IPS-20b (cell line): ENCODE results near the gene GLIS1.

Experiments
- H3K27ac ChIP-seq: one replicate; pipeline ENCODE4 v1.5.1; 2013; ENCODE audit warnings: low read length
- H3K27me3 ChIP-seq: 2 replicates; pipeline ENCODE4 v1.6.1; 2013; ENCODE audit warnings: mild to moderate bottlenecking, low read length, inconsistent platforms; ENCODE audit not compliant: insufficient read depth
- H3K36me3 ChIP-seq: 2 replicates; pipeline ENCODE4 v1.6.1; 2013; ENCODE audit warnings: low read depth, mild to moderate bottlenecking, inconsistent platforms, low read length, moderate library complexity; ENCODE audit not compliant: insufficient read depth
- H3K4me1 ChIP-seq: 2 replicates; pipeline ENCODE4 v1.6.1; 2013; ENCODE audit warnings: mild to moderate bottlenecking, control low read depth, inconsistent platforms, low read length, moderate library complexity; ENCODE audit not compliant: insufficient read depth
- H3K4me3 ChIP-seq: 2 replicates; pipeline ENCODE4 v1.5.1; 2013; ENCODE audit warnings: mild to moderate bottlenecking, low read length, inconsistent platforms
- H3K9ac ChIP-seq: 2 replicates; pipeline ENCODE4 v1.6.1; 2013; ENCODE audit warnings: low read depth, mild to moderate bottlenecking, inconsistent platforms, low read length, moderate library complexity
- H3K9me3 ChIP-seq: 2 replicates; pipeline ENCODE4 v1.6.1; 2013; ENCODE audit warnings: mild to moderate bottlenecking, low read depth, low read length, inconsistent platforms; ENCODE audit not compliant: insufficient read depth

The GLIS1 gene

DNA sequence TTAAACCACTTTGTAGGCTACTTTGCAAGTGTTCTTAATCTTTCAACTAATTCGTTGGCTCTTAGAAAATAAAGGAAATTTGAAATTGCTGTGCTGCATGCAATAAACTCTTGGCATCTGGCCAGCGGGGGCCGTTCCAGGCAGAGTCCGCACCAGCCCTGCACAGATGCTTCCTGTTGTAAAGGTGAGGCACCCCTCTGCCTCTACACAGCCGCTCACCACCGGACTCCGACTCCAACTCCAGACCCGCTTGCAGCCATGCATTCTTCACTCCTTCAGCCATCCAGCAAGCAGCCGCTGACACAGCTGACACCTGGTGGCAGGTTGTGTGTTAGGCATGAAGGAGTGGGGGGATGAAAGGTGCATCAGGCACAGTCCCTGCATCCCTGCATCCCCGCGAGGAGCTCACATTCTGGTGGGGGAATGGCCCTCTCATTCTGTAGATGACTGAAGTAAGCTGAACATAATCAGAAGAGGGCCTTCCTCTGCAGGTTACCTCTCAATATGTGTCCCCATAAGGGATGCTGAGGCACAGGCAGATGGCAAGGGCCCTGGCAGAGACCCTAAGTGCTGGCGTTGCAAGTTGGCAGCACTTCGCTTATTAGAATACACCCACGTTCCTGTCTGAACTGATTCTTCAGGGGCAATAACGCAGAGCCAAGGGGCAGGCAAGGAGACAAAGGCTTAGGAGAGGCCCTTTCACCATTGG is 56.8 kb downstream of the GLIS1 start:
- no peak overlapping the region for H3K9ac ChIP-seq
- no peak overlapping the region for H3K4me3 ChIP-seq
- no peaks in the 10 kb centered on the region for H3K9me3 ChIP-seq
- H3K27ac ChIP-seq, result no peak overlapping the region
- peaks cover 42% of the 10 kb centered on the region for H3K27me3 ChIP-seq
- peaks cover 18% of the 10 kb centered on the region for H3K4me1 ChIP-seq
- no peaks in the 10 kb centered on the region for H3K36me3 ChIP-seq

DNA sequence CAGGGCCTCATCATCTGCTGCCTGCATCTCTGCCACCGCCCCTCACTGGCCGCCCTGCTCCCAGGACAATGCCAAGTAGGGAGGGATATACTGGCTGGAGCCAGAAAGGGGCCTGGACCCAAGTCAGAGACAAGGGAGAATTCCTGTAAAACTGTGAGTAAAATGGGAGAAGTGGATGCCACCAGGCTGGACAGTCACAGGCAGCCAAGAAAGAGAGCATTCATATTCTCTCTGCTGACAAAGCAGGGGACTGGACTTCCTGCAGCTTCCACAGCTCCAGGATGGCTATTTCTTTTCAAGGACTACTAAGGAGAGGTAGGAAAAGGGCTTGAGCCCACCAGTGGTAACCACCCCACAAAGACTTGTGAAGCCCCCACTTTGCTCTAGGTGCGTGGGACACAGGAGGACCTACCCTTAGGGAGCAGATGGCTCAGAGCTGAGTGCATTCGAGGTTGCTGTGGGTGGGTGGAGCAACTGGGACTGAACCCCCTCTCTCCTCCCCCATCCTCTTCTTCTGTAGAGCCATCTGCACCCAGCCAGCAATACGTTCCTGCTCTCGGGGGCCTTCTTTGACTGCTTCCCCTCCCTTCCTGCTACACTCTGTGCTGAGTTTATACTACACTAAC is 57.5 kb downstream of the GLIS1 start:
- no peak overlapping the region for H3K27ac ChIP-seq
- H3K4me3 ChIP-seq, result no peak overlapping the region
- H3K9me3 ChIP-seq, result no peaks in the 10 kb centered on the region
- H3K36me3 ChIP-seq, result no peaks in the 10 kb centered on the region
- H3K9ac ChIP-seq, result no peak overlapping the region
- peaks cover 17% of the 10 kb centered on the region for H3K4me1 ChIP-seq
- peaks cover 36% of the 10 kb centered on the region for H3K27me3 ChIP-seq

DNA sequence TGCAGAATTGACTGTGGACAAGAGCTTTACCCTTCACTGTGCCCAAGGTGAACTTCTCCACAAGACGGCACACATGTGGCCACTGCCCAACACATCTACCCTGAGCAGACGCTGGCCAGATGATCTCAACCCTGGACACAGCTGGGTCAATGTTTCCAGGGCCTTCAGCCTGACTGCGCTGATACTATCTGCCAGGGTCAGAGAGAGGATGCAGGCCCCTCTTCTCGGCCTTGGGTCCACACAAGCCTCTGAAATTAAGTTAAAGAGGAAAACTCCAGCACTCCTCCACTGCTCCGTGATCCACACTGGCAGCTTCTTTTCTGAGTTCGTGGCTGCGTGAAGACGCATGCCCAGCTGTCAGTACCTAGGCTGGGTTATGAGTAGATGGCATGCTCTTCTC is 58.1 kb downstream of the GLIS1 start:
- H3K27ac ChIP-seq, result no peak overlapping the region

DNA sequence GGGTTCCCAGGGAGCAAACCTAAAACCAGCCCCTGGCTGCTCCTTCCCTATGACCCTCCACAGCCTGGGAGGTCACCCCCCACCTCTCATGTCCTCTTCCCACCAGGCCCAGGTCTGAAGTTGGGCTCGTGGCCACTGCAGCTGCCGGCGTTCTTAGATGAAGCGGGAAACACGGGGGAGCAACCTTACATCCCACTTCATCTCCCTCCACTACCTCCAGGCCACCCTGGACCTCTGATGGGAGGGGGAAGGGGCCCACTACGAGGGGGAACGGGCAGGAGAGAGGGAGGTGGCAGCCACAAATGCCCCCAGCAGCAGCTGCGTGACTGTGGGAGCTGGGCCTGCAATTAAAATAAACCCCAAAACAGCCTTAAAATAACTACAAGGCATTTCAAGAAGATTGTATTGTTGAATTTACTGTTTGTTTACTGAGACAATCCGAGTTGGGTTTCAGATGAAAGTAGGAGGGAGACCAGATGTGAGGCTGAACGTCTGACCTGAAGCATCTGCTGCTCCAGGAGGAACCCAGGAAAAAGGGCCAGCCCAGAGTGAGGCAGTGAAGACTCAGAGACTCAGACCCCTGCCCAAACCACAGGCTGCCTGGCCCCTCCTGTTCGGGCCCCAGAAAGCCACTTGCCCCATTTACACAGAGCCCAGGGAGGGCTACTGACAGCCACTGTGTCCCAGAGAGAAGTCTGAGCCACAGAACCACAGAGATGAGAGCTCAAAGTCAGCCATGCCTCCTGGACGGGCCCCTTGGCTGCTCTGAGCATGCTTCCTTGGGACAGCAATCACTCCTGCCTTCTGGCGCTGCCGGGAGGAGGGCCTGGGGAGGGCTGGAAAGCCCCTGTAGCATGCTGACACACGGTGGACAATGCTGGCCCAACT is 59.8 kb downstream of the GLIS1 start:
- Histone ChIP-seq H3K36me3 (no peaks in the 10 kb centered on the region), H3K4me1 (peaks cover 6% of the 10 kb centered on the region), H3K27me3 (peaks cover 13% of the 10 kb centered on the region), H3K9me3 (no peaks in the 10 kb centered on the region), H3K4me3 (no peak overlapping the region), H3K27ac (no peak overlapping the region), H3K9ac (no peak overlapping the region)

More for the DNA sequence above, 58.1 kb downstream of the GLIS1 start:
- no peak overlapping the region for H3K4me3 ChIP-seq
- no peak overlapping the region for H3K9ac ChIP-seq
- H3K36me3 ChIP-seq, result no peaks in the 10 kb centered on the region
- peaks cover 30% of the 10 kb centered on the region for H3K27me3 ChIP-seq
- no peaks in the 10 kb centered on the region for H3K9me3 ChIP-seq
- H3K4me1 ChIP-seq, result peaks cover 11% of the 10 kb centered on the region

DNA sequence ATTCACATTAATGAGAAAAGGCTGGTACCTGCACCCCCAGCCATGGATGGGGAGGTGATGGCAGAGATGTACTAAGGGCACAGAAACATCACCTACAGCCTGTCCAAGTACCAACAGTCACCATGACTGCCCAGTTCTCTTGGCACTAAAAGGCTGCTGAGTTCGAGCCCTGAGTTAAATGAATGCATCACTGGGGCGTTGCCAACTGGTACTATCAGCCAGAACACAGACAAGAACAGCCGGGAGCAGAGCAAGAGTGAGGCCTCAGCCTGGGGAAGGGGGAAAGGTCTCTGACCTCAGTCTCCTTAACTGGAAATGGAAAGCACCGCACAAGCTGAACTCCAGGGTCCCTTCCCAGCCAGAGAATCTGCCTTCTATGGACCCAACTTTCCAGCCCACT is 60.5 kb downstream of the GLIS1 start:
- H3K4me3 ChIP-seq, result no peak overlapping the region
- peaks cover 13% of the 10 kb centered on the region for H3K27me3 ChIP-seq
- no peak overlapping the region for H3K27ac ChIP-seq
- H3K9me3 ChIP-seq, result no peaks in the 10 kb centered on the region
- H3K4me1 ChIP-seq, result peaks cover 8% of the 10 kb centered on the region
- no peak overlapping the region for H3K9ac ChIP-seq
- H3K36me3 ChIP-seq, result no peaks in the 10 kb centered on the region

DNA sequence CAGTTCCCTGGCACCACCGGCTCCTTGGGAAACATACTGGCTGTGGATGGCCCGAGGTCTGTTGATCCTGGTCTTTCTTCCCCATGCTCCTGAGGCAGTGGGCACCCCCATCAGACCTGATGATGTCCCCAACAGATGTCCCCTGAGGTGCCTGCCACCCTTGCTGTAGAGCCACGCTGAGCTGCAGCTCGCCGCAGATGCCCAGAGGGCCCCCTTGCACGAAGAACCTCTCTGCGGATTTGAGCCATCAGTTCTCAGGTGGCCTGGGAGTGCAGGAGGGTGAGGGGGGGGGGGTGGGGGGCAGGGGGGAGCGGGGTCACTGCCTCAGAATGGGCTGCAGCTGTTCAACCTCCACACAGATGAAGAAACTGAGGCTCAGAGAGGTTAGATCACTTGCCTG is 60.9 kb downstream of the GLIS1 start:
- Histone ChIP-seq H3K9me3 (no peaks in the 10 kb centered on the region), H3K4me3 (no peak overlapping the region), H3K4me1 (peaks cover 9% of the 10 kb centered on the region), H3K36me3 (no peaks in the 10 kb centered on the region), H3K9ac (no peak overlapping the region), H3K27me3 (peaks cover 13% of the 10 kb centered on the region), H3K27ac (no peak overlapping the region)

DNA sequence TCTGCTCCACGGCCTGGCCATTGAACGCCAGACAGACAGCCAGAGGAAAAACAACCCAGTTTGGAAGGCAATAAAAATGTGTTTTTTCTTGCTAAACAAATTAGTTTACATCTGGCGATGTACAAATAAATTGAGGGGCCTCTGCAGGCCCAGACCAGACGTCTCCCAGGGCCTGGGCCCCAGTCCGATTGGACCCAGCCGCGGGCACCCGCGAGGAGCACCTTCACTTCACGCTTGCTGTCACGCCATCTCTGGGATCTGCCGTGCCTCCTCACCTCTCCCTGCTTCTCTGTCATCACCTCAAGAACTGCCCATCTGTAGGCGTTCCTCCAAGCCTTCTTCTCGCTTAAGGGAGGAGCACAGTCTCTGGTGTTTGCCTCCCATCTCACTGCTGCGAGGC is 61.5 kb downstream of the GLIS1 start:
- Histone ChIP-seq H3K4me1 (peaks cover 9% of the 10 kb centered on the region), H3K27ac (no peak overlapping the region), H3K9ac (no peak overlapping the region), H3K36me3 (no peaks in the 10 kb centered on the region), H3K9me3 (no peaks in the 10 kb centered on the region), H3K4me3 (no peak overlapping the region), H3K27me3 (peaks cover 13% of the 10 kb centered on the region)

DNA sequence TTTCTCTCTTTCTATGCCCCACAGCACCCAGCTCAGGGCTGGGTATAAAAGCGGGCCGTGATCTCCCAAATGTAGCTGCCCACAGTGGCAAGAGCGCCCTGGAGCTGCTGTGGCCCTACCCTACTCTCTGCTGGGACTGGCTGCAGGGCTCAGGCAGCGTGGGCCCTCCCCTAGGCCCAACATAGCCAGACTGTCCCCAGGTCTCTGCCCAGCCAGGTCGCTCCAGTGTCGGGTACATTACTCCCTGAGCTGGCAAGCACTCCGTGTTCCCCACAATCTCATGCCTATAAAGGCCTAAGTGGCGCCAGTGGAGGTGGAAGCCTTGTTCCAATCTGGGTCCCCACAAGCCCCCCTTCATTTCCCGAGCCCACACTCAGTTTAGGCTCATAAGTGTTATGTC is 66.2 kb downstream of the GLIS1 start:
- H3K4me1 ChIP-seq, result 0 out of 2 replicates have a peak, but pooled peaks cover 3% of the 10 kb centered on the region
- no peaks in the 10 kb centered on the region for H3K27me3 ChIP-seq
- no peaks in the 10 kb centered on the region for H3K36me3 ChIP-seq
- no peak overlapping the region for H3K27ac ChIP-seq
- H3K9ac ChIP-seq, result no peak overlapping the region
- no peak overlapping the region for H3K4me3 ChIP-seq
- H3K9me3 ChIP-seq, result no peaks in the 10 kb centered on the region

DNA sequence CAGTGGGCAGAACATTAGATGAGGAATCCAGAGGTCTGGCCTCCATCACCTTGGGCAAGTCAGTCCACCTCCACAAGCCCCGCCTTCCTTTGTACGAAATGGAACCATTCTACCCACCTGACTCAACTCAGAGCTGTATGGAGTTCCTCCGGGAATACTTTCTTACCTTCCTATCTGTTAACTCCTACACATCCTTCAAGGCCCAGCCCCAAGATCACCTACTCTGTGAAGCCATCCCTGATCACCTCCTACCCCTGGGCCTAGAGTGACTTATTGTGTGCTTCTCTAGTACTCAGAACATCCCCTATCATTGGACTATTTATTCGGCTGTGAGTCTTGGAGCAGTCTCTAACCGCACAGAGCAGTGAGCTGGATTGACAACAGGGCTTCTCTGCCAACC is 66.7 kb downstream of the GLIS1 start:
- Histone ChIP-seq H3K9me3 (no peaks in the 10 kb centered on the region), H3K9ac (no peak overlapping the region), H3K27ac (no peak overlapping the region), H3K4me3 (no peak overlapping the region), H3K4me1 (0 out of 2 replicates have a peak, but pooled peaks cover 3% of the 10 kb centered on the region), H3K27me3 (no peaks in the 10 kb centered on the region), H3K36me3 (no peaks in the 10 kb centered on the region)

DNA sequence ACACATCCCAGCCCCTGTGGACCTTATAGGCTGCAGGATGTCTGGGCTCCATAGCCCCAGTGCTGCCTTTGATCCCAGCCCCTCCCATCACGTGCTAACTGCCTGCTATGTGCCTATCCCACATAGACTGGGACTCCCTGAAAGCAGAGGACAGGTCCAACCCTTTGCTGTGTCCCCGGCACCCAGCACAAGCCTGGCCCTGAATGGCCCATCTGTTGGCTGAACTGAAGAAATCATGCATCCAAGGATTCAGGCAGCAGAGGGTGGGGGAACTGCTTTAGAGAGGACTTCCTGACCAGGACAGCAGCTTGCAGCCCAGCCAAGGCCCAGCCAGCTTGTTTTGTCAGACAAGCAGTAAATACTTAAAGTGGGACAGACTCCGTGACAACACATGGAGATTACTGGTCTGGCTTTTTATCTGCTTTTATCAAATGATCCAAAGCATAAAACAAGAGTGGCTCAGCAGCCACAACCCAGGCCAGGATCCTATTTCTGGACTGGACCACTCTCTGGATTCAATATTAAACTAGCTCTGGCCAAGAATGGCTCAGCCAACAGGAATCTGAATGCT is 69.3 kb downstream of the GLIS1 start:
- Histone ChIP-seq H3K36me3 (no peaks in the 10 kb centered on the region), H3K9ac (no peak overlapping the region), H3K4me3 (no peak overlapping the region)

DNA sequence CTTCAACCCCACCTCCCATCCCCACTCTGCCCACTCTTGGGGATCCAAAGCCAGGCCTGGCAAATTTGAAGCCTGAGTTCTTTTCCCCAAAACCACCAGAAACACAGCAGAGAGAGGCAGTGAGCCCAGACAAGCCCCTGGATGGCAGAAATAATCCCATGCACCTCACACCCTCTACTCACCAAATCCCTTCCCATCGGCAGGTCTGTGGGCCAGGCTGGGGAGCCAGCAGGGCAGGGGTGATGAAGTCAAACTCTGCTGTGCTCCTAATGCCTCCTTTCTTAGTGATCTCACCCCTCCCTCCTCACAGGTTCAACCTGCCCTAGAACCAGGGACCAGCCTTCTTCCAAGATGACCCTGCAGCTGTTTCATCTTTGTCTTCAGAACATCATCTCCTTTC is 72.4 kb downstream of the GLIS1 start:
- no peak overlapping the region for H3K4me3 ChIP-seq
- no peak overlapping the region for H3K27ac ChIP-seq
- no peaks in the 10 kb centered on the region for H3K4me1 ChIP-seq
- H3K9me3 ChIP-seq, result no peaks in the 10 kb centered on the region
- no peak overlapping the region for H3K9ac ChIP-seq
- H3K27me3 ChIP-seq, result no peaks in the 10 kb centered on the region; the same call in 1 of the 2 replicates
- H3K36me3 ChIP-seq, result no peaks in the 10 kb centered on the region

More for the DNA sequence above, 69.3 kb downstream of the GLIS1 start:
- Histone ChIP-seq H3K27ac (no peak overlapping the region), H3K4me1 (0 out of 2 replicates have a peak, but pooled peaks cover 3% of the 10 kb centered on the region), H3K27me3 (no peaks in the 10 kb centered on the region; the same call in 1 of the 2 replicates), H3K9me3 (no peaks in the 10 kb centered on the region)
